ENCODE results near the gene ARHGEF4. TPM values are rescaled to one million over a fixed set of nuclear protein-coding genes. Genes with fewer than 3 reads are reported as not detected.

The ARHGEF4 gene
- total and polyA plus RNA-seq, 10 donors, result 0.19 to 0.88 (median 0.46) TPM; not detected in 2

DNA sequence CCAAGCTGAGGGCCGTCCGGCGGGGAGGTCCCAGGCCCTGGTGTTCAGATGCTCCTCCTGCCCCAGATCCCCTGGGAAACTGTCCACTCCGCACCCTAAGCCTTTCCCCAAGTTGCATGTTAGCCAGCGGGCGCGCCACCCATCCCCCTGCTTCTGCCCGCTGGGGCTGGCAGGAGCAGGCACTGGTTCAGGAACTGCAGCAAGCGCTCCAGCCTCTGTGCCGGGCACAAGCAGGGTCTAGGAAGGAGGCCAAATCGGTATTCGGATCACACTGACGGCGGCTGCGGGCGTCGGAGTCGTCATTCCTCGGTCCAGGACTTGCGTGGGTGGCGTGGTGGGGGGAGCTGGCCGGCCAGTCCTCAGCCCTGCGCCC, 202.8 kb downstream of the ARHGEF4 start:
- intact Hi-C loops (cut with DNase I; ENCODE audit: low total_unique reads), result no loop called here
- Histone ChIP-seq H3K27ac (no peak overlapping the region), H3K36me3 (no peaks in the 10 kb centered on the region), H3K4me1 (peaks cover 0 to 39% (median 21%) of the 10 kb centered on the region in 6 donors), H3K4me3 (peak overlapping the region in 5 of 8 donors; percentile 3 to 47 (median 20)), H3K27me3 (replicated peaks in 1 of 7) (peaks cover 0 to 70% (median 36%) of the 10 kb centered on the region in 7 donors), H3K9me3 (no peaks in the 10 kb centered on the region)
- DNase-seq, result no peak
- 47 to 100% (median 74%) methylated on average over 3 to 23 of the region's 23 CpGs for WGBS, 5 donors
- TF ChIP-seq POLR2AphosphoS5 (IDR thresholded peaks at IDR 0.05) (no peak), POLR2A (IDR thresholded peaks at IDR 0.05) (no peak)
- TF ChIP-seq, protein P1, sequence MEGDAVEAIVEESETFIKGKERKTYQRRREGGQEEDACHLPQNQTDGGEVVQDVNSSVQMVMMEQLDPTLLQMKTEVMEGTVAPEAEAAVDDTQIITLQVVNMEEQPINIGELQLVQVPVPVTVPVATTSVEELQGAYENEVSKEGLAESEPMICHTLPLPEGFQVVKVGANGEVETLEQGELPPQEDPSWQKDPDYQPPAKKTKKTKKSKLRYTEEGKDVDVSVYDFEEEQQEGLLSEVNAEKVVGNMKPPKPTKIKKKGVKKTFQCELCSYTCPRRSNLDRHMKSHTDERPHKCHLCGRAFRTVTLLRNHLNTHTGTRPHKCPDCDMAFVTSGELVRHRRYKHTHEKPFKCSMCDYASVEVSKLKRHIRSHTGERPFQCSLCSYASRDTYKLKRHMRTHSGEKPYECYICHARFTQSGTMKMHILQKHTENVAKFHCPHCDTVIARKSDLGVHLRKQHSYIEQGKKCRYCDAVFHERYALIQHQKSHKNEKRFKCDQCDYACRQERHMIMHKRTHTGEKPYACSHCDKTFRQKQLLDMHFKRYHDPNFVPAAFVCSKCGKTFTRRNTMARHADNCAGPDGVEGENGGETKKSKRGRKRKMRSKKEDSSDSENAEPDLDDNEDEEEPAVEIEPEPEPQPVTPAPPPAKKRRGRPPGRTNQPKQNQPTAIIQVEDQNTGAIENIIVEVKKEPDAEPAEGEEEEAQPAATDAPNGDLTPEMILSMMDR (IDR thresholded peaks at IDR 0.05 in 8 of 11, conservative IDR thresholded peaks at IDR 0.05 in 3 of 11), result no peak

DNA sequence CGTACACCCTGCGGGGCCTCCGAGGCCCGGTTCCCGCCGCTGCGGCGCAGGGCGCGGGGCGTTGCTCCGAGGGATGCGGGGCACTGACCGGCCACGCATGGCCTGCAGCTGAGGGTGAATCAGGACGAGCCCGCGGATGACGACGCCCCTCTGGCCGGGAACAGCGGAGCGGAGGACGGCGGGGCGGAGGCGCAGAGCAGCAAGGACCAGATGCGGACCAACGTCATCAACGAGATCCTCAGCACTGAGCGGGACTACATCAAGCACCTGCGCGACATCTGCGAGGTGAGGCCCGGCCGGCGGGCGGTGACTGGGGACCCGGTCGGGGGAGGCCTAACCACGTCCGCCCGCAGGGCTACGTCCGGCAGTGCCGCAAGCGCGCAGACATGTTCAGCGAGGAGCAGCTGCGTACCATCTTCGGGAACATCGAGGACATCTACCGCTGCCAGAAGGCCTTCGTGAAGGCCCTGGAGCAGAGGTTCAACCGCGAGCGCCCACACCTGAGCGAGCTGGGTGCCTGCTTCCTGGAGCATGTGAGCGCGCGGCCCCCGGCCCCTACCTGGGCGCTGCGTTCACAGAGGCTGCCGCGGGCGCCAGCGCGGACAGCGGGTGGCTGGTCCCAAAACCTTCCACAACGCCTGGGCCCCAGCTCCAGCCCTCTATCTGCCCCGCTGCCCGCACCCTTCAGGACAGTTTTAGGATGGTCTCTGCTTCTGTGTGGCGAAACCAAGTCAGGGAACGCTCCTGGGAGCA, 203.4 kb downstream of the ARHGEF4 start:
- DNase-seq, result peak; percentile 82
- intact Hi-C loops (cut with DNase I; ENCODE audit: low total_unique reads), result no loop called here
- Histone ChIP-seq H3K27me3 (replicated peaks in 1 of 7) (peaks cover 0 to 64% (median 35%) of the 10 kb centered on the region in 7 donors), H3K4me3 (peak overlapping the region in 7 of 8 donors; percentile 3 to 47 (median 20)), H3K27ac (peak overlapping the region in 1 of 8 donors; percentile 15), H3K9me3 (no peaks in the 10 kb centered on the region), H3K36me3 (no peaks in the 10 kb centered on the region), H3K4me1 (peaks cover 0 to 36% (median 21%) of the 10 kb centered on the region in 6 donors)
- WGBS, 5 donors, result 9 to 39% (median 24%) methylated on average over 27 to 75 of the region's 75 CpGs
- TF ChIP-seq POLR2A (IDR thresholded peaks at IDR 0.05) (no peak), POLR2AphosphoS5 (IDR thresholded peaks at IDR 0.05) (peak in 1 of 3 donors; percentile 51)

DNA sequence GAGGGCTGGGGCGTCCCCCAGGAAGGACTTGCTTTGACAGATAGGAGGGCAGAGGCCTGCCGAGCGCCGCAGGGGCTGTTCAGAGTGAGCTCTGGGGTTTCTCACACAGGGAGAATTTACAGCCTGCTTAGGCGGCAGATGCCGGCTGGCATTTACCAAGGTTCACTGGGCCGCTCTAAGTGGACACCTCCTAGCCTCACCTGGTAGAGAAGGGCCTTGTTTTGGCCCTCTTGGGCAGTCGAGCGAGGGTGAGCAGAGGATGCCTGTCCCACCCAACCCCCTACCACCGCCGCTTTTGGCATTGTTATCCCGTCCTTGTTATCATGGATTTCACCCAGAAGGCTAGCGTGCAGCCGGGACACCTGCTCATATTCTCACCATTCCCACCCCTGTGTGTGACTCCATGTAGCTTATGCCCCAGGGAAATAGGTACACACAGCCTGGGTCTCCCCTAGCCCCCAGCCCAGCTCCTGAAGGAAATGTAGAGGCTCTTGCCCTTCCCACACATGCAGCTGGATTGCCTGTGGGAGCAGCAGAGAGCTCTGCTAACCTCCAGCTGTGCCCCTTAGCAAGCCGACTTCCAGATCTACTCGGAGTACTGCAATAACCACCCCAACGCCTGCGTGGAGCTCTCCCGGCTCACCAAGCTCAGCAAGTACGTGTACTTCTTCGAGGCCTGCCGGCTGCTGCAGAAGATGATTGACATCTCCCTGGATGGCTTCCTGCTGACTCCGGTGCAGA, 204.1 kb downstream of the ARHGEF4 start:
- peak; percentile 71 for DNase-seq
- TF ChIP-seq, protein P1 (IDR thresholded peaks at IDR 0.05 in 8 of 11, conservative IDR thresholded peaks at IDR 0.05 in 3 of 11), result no peak
- no peak for TF ChIP-seq POLR2A (IDR thresholded peaks at IDR 0.05)
- no peak for TF ChIP-seq POLR2AphosphoS5 (IDR thresholded peaks at IDR 0.05)
- peaks cover 0 to 57% (median 28%) of the 10 kb centered on the region in 7 donors for H3K27me3 ChIP-seq (replicated peaks in 1 of 7)

DNA sequence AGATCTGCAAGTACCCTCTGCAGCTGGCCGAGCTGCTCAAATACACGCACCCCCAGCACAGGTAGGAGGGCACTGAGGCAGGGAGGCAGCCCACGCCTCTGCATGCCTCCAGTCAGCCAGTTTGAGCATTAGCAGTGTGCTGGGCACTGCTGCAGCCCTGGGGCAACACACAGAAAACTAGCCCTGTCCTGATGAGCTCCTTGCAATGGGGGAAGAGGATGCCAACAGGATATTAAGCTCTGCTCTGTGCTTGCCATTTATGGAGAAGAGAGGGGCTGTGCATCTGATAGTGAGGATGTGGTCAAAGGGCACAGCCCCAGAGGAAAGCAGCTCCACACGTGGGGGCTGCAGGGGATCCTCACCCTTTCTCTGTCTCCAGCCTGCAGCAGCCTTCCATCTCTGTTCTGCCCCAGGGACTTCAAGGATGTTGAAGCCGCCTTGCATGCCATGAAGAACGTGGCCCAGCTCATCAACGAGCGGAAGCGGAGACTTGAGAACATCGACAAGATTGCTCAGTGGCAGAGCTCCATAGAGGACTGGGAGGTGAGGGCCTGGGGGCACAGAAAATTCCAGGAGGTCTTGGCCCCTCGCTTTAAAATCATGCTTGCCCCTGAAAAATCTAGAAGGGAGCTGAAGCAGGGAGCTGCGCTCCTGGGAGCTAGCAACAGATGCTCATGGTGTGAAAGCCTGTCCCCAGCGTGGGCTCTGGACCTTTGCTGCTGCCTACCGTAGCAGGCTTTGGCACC, 204.9 kb downstream of the ARHGEF4 start:
- Histone ChIP-seq H3K4me1 (peaks cover 0 to 28% (median 16%) of the 10 kb centered on the region in 6 donors), H3K4me3 (peak overlapping the region in 2 of 8 donors; percentile 27 to 47), H3K9me3 (no peaks in the 10 kb centered on the region), H3K27ac (no peak overlapping the region), H3K36me3 (peaks cover 0 to 12% (median 8%) of the 10 kb centered on the region in 6 donors), H3K27me3 (replicated peaks in 1 of 7) (peaks cover 0 to 49% (median 22%) of the 10 kb centered on the region in 7 donors)
- TF ChIP-seq, protein P1 (IDR thresholded peaks at IDR 0.05 in 8 of 11, conservative IDR thresholded peaks at IDR 0.05 in 3 of 11), result no peak
- TF ChIP-seq POLR2AphosphoS5 (IDR thresholded peaks at IDR 0.05) (peak in 1 of 3 donors; percentile 41), POLR2A (IDR thresholded peaks at IDR 0.05) (no peak)
- 78 to 88% (median 82%) methylated on average over 14 of the region's 14 CpGs for WGBS, 5 donors
- intact Hi-C loops (cut with DNase I; ENCODE audit: low total_unique reads), result no loop called here
- DNase-seq, result no peak

More for the DNA sequence above, 204.1 kb downstream of the ARHGEF4 start:
- Histone ChIP-seq H3K36me3 (peaks cover 0 to 4% (median under 1%) of the 10 kb centered on the region in 6 donors), H3K4me1 (peaks cover 0 to 29% (median 16%) of the 10 kb centered on the region in 6 donors), H3K27ac (peak overlapping the region in 1 of 8 donors; percentile 15), H3K4me3 (peak overlapping the region in 6 of 8 donors; percentile 8 to 47 (median 24)), H3K9me3 (no peaks in the 10 kb centered on the region)
- WGBS, 5 donors, result 52 to 64% (median 60%) methylated on average over 19 to 23 of the region's 23 CpGs
- intact Hi-C loops (cut with DNase I; ENCODE audit: low total_unique reads), result no loop called here

Measured in spleen (tissue), 11 donors.